Lower leg skin (tissue), 4 donors: ENCODE data around the gene CCDC40. TPM values are rescaled to one million over a fixed set of nuclear protein-coding genes. Genes with fewer than 3 reads are reported as not detected.
A peak's percentile ranks its signal among the peaks of the same experiment; 100 is the strongest.

ENCODE experiments used
- DNase-seq, 2 donors: peaks; one replicate each; pipeline ENCODE4 v3.0.0-alpha.2; 2019; ENCODE audit warnings: low spot score in 2 of 2
- H3K4me3 ChIP-seq: fragments of 200-600 bp; sonication (generic); 2 replicates; pipeline ENCODE4 v1.5.1; 2017; ENCODE audit warnings: mild to moderate bottlenecking, low read depth; ENCODE audit not compliant: poor library complexity, severe bottlenecking
- CTCF ChIP-seq, 3 donors: fragments of 450-650 bp; IDR thresholded peaks; one replicate each; pipeline ENCODE4 v1.5.1; 2016; ENCODE audit warnings: antibody characterized with exemption in 3 of 3, mild to moderate bottlenecking in 3 of 3, moderate library complexity in 2 of 3
- POLR2A ChIP-seq, 2 donors: fragments of 450-650 bp; IDR thresholded peaks; one replicate each; pipeline ENCODE4 v1.6.1; 2016 to 2017; ENCODE audit warnings: antibody characterized with exemption in 2 of 2, mild to moderate bottlenecking in 1 of 2, moderate library complexity in 1 of 2
- WGBS, 2 donors: methylation state at CpG; one replicate each; pipeline ENCODE4 v1.1.5; 2018; 5-methylcytosine and 5-hydroxymethylcytosine counted together
- intact Hi-C: fragments of 100-400 bp; cut with DNase I; formaldehyde crosslinking; loops from one replicate; pipeline ENCODE4 v1.15.0; 2023; ENCODE audit warnings: low total_unique reads
- total RNA-seq, 4 donors: library from RNA; depleted of rRNA; stranded (reverse); fragments of >200 nt; gene quantifications; one replicate each; pipeline ENCODE4 v1.1.0, GENCODE V29; 2016

The CCDC40 gene
- total RNA-seq, 4 donors from 2014 or later = 1.2 to 5.8 (median 2.1) TPM

GRCh38 chr17:80028030-80028429 is 8.4 kb upstream of the CCDC40 start:
- H3K4me3 ChIP-seq = no peak overlapping the region
- intact Hi-C loops = no loop called here
- TF ChIP-seq CTCF (IDR thresholded peaks at IDR 0.05) = no peak
- TF ChIP-seq POLR2A (IDR thresholded peaks at IDR 0.05) = no peak
- no peak for DNase-seq
- WGBS, 2 donors = 44 to 58% methylated on average over 10 of the region's 10 CpGs

GRCh38 chr17:80029258-80029974 is 7.0 kb upstream of the CCDC40 start:
- 50 to 57% methylated on average over 9 of the region's 9 CpGs for WGBS, 2 donors
- peak; percentile 89 to 97 for DNase-seq
- intact Hi-C loops = no loop called here
- H3K4me3 ChIP-seq = no peak overlapping the region
- TF ChIP-seq POLR2A (IDR thresholded peaks at IDR 0.05) (no peak), CTCF (IDR thresholded peaks at IDR 0.05) (no peak)

- no peak overlapping the region for H3K4me3 ChIP-seq
- intact Hi-C loops = no loop called here
- WGBS, 2 donors = 53 to 61% methylated on average over 22 to 25 of the region's 25 CpGs
- DNase-seq = peak in 1 of 2 donors; percentile 59
- TF ChIP-seq POLR2A (IDR thresholded peaks at IDR 0.05) = no peak
- TF ChIP-seq CTCF (IDR thresholded peaks at IDR 0.05) = no peak
Measured at GRCh38 chr17:80030730-80031410, 5.6 kb upstream of the CCDC40 start.

- TF ChIP-seq POLR2A (IDR thresholded peaks at IDR 0.05) = no peak
- no peak for TF ChIP-seq CTCF (IDR thresholded peaks at IDR 0.05)
- no peak for DNase-seq
- intact Hi-C loops = no loop called here
- 85 to 87% methylated on average over 12 of the region's 12 CpGs for WGBS, 2 donors
- no peak overlapping the region for H3K4me3 ChIP-seq
Measured at GRCh38 chr17:80031691-80032430, 4.6 kb upstream of the CCDC40 start.

GRCh38 chr17:80032614-80033171 is 3.7 kb upstream of the CCDC40 start:
- WGBS, 2 donors = 96 to 97% methylated on average over 9 of the region's 9 CpGs
- H3K4me3 ChIP-seq = no peak overlapping the region
- TF ChIP-seq CTCF (IDR thresholded peaks at IDR 0.05) = no peak
- no peak for TF ChIP-seq POLR2A (IDR thresholded peaks at IDR 0.05)
- intact Hi-C loops = no loop called here
- DNase-seq = no peak
